HepG2 (cell line): ENCODE measurements around the gene TRMT6. TPM values are rescaled to one million over a fixed set of nuclear protein-coding genes. Genes with fewer than 3 reads are reported as not detected.

Experiments used
- ARID5B ChIP-seq: IDR thresholded peaks from 2 replicates; pipeline ENCODE4 v1.4.0; 2020; ENCODE audit warnings: mild to moderate bottlenecking, missing genetic modification reagents
- CBX1 ChIP-seq: IDR thresholded peaks from one replicate; pipeline ENCODE4 v1.6.1; 2016; ENCODE audit warnings: antibody characterized with exemption, low read depth
- CCDC6 ChIP-seq: sonication (generic); formaldehyde crosslinking; IDR thresholded peaks from 2 replicates; pipeline ENCODE4 v1.8.1; 2022; ENCODE audit warnings: mild to moderate bottlenecking, missing genetic modification reagents, moderate library complexity
- ETS1 ChIP-seq: sonication (generic); formaldehyde crosslinking; IDR thresholded peaks from 2 replicates; pipeline ENCODE4 v1.4.0; 2020; ENCODE audit warnings: missing genetic modification reagents
- HIC2 ChIP-seq: sonication (generic); formaldehyde crosslinking; IDR thresholded peaks from 2 replicates; pipeline ENCODE4 v1.9.0; 2022; ENCODE audit warnings: low read depth, missing genetic modification reagents
- IKZF5 ChIP-seq: IDR thresholded peaks from 2 replicates; pipeline ENCODE4 v1.6.1; 2018; ENCODE audit warnings: missing genetic modification reagents, mild to moderate bottlenecking, missing compliant biosample characterization
- JUND ChIP-seq: sonication (generic); formaldehyde crosslinking; IDR thresholded peaks from 2 replicates; pipeline ENCODE4 v1.8.0; 2022; ENCODE audit warnings: mild to moderate bottlenecking, missing genetic modification reagents
- SRSF1 ChIP-seq: fragments of 200-400 bp; formaldehyde crosslinking; optimal IDR thresholded peaks from 2 replicates; pipeline ENCODE3; 2017; ENCODE audit warnings: mild to moderate bottlenecking, low read depth, low read length, moderate library complexity
- TEF ChIP-seq: sonication (generic); formaldehyde crosslinking; IDR thresholded peaks from 2 replicates; pipeline ENCODE4 v1.5.0; 2020; ENCODE audit warnings: missing genetic modification reagents
- TERF1 ChIP-seq: sonication (generic); formaldehyde crosslinking; IDR thresholded peaks from 2 replicates; pipeline ENCODE4 v1.8.0; 2022; ENCODE audit warnings: mild to moderate bottlenecking, missing genetic modification reagents, moderate library complexity
- U2AF2 ChIP-seq: fragments of 200-400 bp; formaldehyde crosslinking; IDR thresholded peaks from 2 replicates; pipeline ENCODE4 v1.6.1; 2017; ENCODE audit warnings: low read depth, mild to moderate bottlenecking, low read length
- WIZ ChIP-seq: sonication (generic); formaldehyde crosslinking; IDR thresholded peaks from 2 replicates; pipeline ENCODE4 v1.5.1; 2020; ENCODE audit warnings: mild to moderate bottlenecking, missing genetic modification reagents
- ZNF441 ChIP-seq: sonication (generic); formaldehyde crosslinking; IDR thresholded peaks from 2 replicates; pipeline ENCODE4 v1.7.0; 2021; ENCODE audit warnings: missing genetic modification reagents, borderline replicate concordance
- ZNF572 ChIP-seq: sonication (generic); formaldehyde crosslinking; IDR thresholded peaks from 2 replicates; pipeline ENCODE4 v1.5.1; 2020; ENCODE audit warnings: mild to moderate bottlenecking, missing genetic modification reagents
- polyA plus RNA-seq, 8 experiments: library from polyadenylated mRNA; depleted of rRNA in 3 of 8; stranded (reverse) in 7 of 8; unstranded in 1 of 8; fragments of >200 nt; fragmentation: Illumina TruSeq in 4 of 8; extraction: Trizol in 4 of 8; gene quantifications; 2 replicates each; pipeline versions ENCODE4 v1.2.1 to v1.2.3, GENCODE V29; 2011 to 2016; ENCODE audit warnings: low read depth in 4 of 8, missing spikeins in 1 of 8, mixed read lengths in 1 of 8; ENCODE audit not compliant: insufficient read depth in 1 of 8
- total RNA-seq, 5 experiments: library from RNA; depleted of rRNA; stranded (reverse); fragments of >200 nt; fragmentation: Illumina TruSeq; extraction: Trizol; gene quantifications; 2 replicates each; pipeline ENCODE4 v1.2.3, GENCODE V29; 2016; ENCODE audit warnings: low read depth in 1 of 5

Gene TRMT6
- total and polyA plus RNA-seq, 2 of the 13 experiments (the other 11 are each of a cell fraction or from before 2014, with no cell fraction given): 10.5 to 37.8 TPM

- TF ChIP-seq IKZF5 (CRISPR knock-in tag) (peak; percentile 98), TEF (CRISPR knock-in tag) (no peak; the same call in 1 of the 2 replicates), ARID5B (CRISPR knock-in tag) (peak; percentile 89), ZNF572 (CRISPR knock-in tag) (0 out of 2 replicates have a peak, but pooled peaks have one; percentile 74), CCDC6 (CRISPR knock-in tag) (peak; percentile 96; the same call in 1 of the 2 replicates), SRSF1 (peak; percentile 79), JUND (CRISPR knock-in tag) (no peak), U2AF2 (no peak), ETS1 (CRISPR knock-in tag) (no peak), TERF1 (CRISPR knock-in tag) (no peak; the same call in 1 of the 2 replicates), ZNF441 (0 out of 2 replicates have a peak, but pooled peaks have one; percentile 39), WIZ (peak; percentile 90; the same call in 1 of the 2 replicates), CBX1 (peak; percentile 83), HIC2 (CRISPR knock-in tag) (no peak)
Observed at GRCh38 chr20:5950271-5951031, at the start of gene TRMT6, which contains the start of gene MCM8 (continued).
